Adrenal gland (tissue), 12 donors: ENCODE data around the gene KIF21B. TPM values are rescaled to one million over a fixed set of nuclear protein-coding genes. Genes with fewer than 3 reads are reported as not detected.

Experiments used
- DNase-seq, 7 donors: peaks; one replicate each; pipeline ENCODE4 v3.0.0-alpha.2; 2019 to 2020
- H3K27ac ChIP-seq, 5 donors: fragments of 200-600 bp; sonication (generic) in 4 of 5; 1 replicate in 3 of 5; 2 replicates in 2 of 5; pipeline versions ENCODE4 v1.5.1 to v1.8.0; 2016 to 2020; ENCODE audit warnings: mild to moderate bottlenecking in 1 of 5
- H3K27me3 ChIP-seq: fragments of 200-600 bp; 2 replicates; pipeline ENCODE4 v1.8.0; 2021
- H3K36me3 ChIP-seq, 2 donors: fragments of 200-600 bp; replicated peaks in 1 of 2; 1 replicate in 1 of 2; 2 replicates in 1 of 2; pipeline versions ENCODE4 v1.5.1 to v1.8.0; 2018 to 2022
- H3K4me1 ChIP-seq, 2 donors: fragments of 200-600 bp; replicated peaks in 1 of 2; 1 replicate in 1 of 2; 2 replicates in 1 of 2; pipeline versions ENCODE4 v1.5.1 to v1.8.0; 2018 to 2021
- H3K4me3 ChIP-seq, 4 donors: fragments of 200-600 bp; sonication (generic) in 3 of 4; one replicate each; pipeline ENCODE4 v1.5.1; 2016 to 2018
- H3K9me3 ChIP-seq, 3 donors: fragments of 200-600 bp; sonication (generic) in 1 of 3; replicated peaks in 1 of 3; 1 replicate in 2 of 3; 2 replicates in 1 of 3; pipeline versions ENCODE4 v1.5.1 to v1.8.0; 2016 to 2021
- CTCF ChIP-seq, 6 experiments: fragments of 450-650 bp in 4 of 6; fragments of 200-600 bp in 2 of 6; sonication (generic) in 1 of 6; IDR thresholded peaks; 1 replicate in 5 of 6; 2 replicates in 1 of 6; pipeline versions ENCODE4 v1.5.1 to v1.8.0; 2016 to 2021; ENCODE audit warnings: antibody characterized with exemption in 6 of 6, mild to moderate bottlenecking in 2 of 6, moderate library complexity in 1 of 6
- POLR2A ChIP-seq, 2 donors: fragments of 450-650 bp; IDR thresholded peaks; one replicate each; pipeline ENCODE4 v1.6.1; 2017; ENCODE audit warnings: antibody characterized with exemption in 2 of 2, mild to moderate bottlenecking in 2 of 2, moderate library complexity in 1 of 2
- WGBS, 4 donors: extraction: QIAGEN DNeasy Blood & Tissue Kit in 2 of 4; methylation state at CpG; one replicate each; pipeline versions ENCODE4 v1.1.5 to v1.1.7; 2013 to 2017; 5-methylcytosine and 5-hydroxymethylcytosine counted together
- intact Hi-C, 2 donors: fragments of 100-400 bp; cut with DNase I; formaldehyde crosslinking; loops; one replicate each; pipeline versions ENCODE4 v1.14.1 to v1.15.0; 2022 to 2023
- polyA plus RNA-seq, 3 donors: library from polyadenylated mRNA; stranded (reverse); fragments of 200-250 nt in 2 of 3; fragments of 350-450 nt in 1 of 3; fragmentation: Illumina TruSeq in 1 of 3; extraction: RNeasy Lipid Tissue Mini Kit (QIAGEN cat#74804) in 1 of 3; gene quantifications; one replicate each; pipeline ENCODE4 v1.2.3, GENCODE V29; 2013 to 2014
- total RNA-seq, 9 donors: library from RNA; depleted of rRNA in 4 of 9; stranded (reverse); fragments of >200 nt in 4 of 9; fragments of 120-200 nt in 1 of 9; fragmentation: NEBNext Ultra II Directional in 1 of 9; extraction: Animal tissue kit (Norgen Biotek cat#: 25700) in 1 of 9; gene quantifications; one replicate each; pipeline versions ENCODE4 v1.1.0 to v1.2.4, GENCODE V29; 2013 to 2023
- donor health status: healthy with polysubstance abuse.
- donor health status: Bipolar disorder and iron deficiency.
- donor health status: DM: yes; HTN: yes; CAD: no.
- donor health status: DM: no; HTN: no; CAD: no.
- donor health status: DM: no; HTN: no; CAD: no.
- donor health status: DM: yes; HTN: yes; CAD: no.

KIF21B gene
- total and polyA plus RNA-seq, 12 donors, result 0.28 to 2.8 (median 1.3) TPM

GRCh38 chr1:201008666-201009360 is 14.7 kb downstream of the KIF21B start:
- Histone ChIP-seq H3K4me1 (no peaks in the 10 kb centered on the region), H3K36me3 (no peaks in the 10 kb centered on the region), H3K4me3 (no peak overlapping the region), H3K27ac (no peak overlapping the region), H3K27me3 (no peaks in the 10 kb centered on the region), H3K9me3 (no peaks in the 10 kb centered on the region)
- DNase-seq, result no peak
- WGBS, 4 donors, result 92 to 97% (median 94%) methylated on average over 7 to 22 of the region's 22 CpGs
- intact Hi-C loops, result no loop called here
- no peak for TF ChIP-seq CTCF (IDR thresholded peaks at IDR 0.05)
- no peak for TF ChIP-seq POLR2A (IDR thresholded peaks at IDR 0.05)

DNA sequence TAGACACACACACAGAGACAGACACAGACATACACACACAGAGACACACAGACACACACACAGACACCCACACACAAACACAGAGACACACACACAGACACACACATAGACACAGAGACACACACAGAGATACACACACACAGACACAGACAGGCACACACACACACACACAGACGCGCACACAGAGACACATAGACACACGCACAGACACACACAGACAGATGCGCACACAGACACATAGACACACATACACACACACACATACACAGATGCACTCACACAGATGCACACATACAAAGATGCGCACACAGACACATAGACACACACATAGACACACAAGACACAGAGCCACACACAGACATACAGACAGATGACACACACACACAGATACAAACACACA is 16.0 kb downstream of the KIF21B start:
- H3K27me3 ChIP-seq, result no peaks in the 10 kb centered on the region
- intact Hi-C loops, result no loop called here
- H3K9me3 ChIP-seq, result no peaks in the 10 kb centered on the region
- TF ChIP-seq POLR2A (IDR thresholded peaks at IDR 0.05) (no peak), CTCF (IDR thresholded peaks at IDR 0.05) (no peak)
- H3K4me3 ChIP-seq, result no peak overlapping the region
- no peak for DNase-seq
- no peak overlapping the region for H3K27ac ChIP-seq
- WGBS, 4 donors, result 92 to 98% (median 96%) methylated on average over 5 of the region's 5 CpGs
- H3K4me1 ChIP-seq, result no peaks in the 10 kb centered on the region
- H3K36me3 ChIP-seq, result no peaks in the 10 kb centered on the region

GRCh38 chr1:201006450-201006849 is 17.1 kb downstream of the KIF21B start:
- TF ChIP-seq POLR2A (IDR thresholded peaks at IDR 0.05) (no peak), CTCF (IDR thresholded peaks at IDR 0.05) (no peak)
- WGBS, 4 donors, result 56 to 69% (median 61%) methylated on average over 2 of the region's 2 CpGs
- intact Hi-C loops, result no loop called here
- H3K9me3 ChIP-seq, result no peaks in the 10 kb centered on the region
- no peaks in the 10 kb centered on the region for H3K27me3 ChIP-seq
- DNase-seq, result no peak
- H3K4me1 ChIP-seq, result no peaks in the 10 kb centered on the region
- H3K36me3 ChIP-seq, result no peaks in the 10 kb centered on the region
- H3K27ac ChIP-seq, result no peak overlapping the region
- no peak overlapping the region for H3K4me3 ChIP-seq

- intact Hi-C loops, result no loop called here
- Histone ChIP-seq H3K4me3 (no peak overlapping the region), H3K27me3 (no peaks in the 10 kb centered on the region), H3K27ac (no peak overlapping the region), H3K4me1 (no peaks in the 10 kb centered on the region), H3K9me3 (no peaks in the 10 kb centered on the region), H3K36me3 (no peaks in the 10 kb centered on the region)
- DNase-seq, result no peak
- TF ChIP-seq POLR2A (IDR thresholded peaks at IDR 0.05) (no peak), CTCF (IDR thresholded peaks at IDR 0.05) (no peak)
- 88 to 95% (median 94%) methylated on average over 8 to 14 of the region's 14 CpGs for WGBS, 4 donors
These were observed 18.8 kb downstream of the KIF21B start for GRCh38 chr1:201004732-201005131.
